Measurements from ENCODE around the gene TRIO. TPM values are rescaled to one million over a fixed set of nuclear protein-coding genes. Genes with fewer than 3 reads are reported as not detected.

Gene TRIO
- polyA plus RNA-seq, 4 donors, result 84.9 to 106 (median 95.6) TPM

GRCh38 chr5:14487897-14488570, 344.9 kb downstream of the TRIO start:
- no peak for DNase-seq (ENCODE audit: low read depth in 4 of 4, low spot score in 3 of 4)

GRCh38 chr5:14488709-14489108, 345.6 kb downstream of the TRIO start:
- no peak for DNase-seq (ENCODE audit: low read depth in 4 of 4, low spot score in 3 of 4)

- no peak for DNase-seq (ENCODE audit: low read depth in 4 of 4, low spot score in 3 of 4)
Observed at GRCh38 chr5:14489643-14490042, 346.5 kb downstream of the TRIO start.

GRCh38 chr5:14490309-14490711, 347.2 kb downstream of the TRIO start:
- DNase-seq (ENCODE audit: low read depth in 4 of 4, low spot score in 3 of 4), result no peak

- no peak for DNase-seq (ENCODE audit: low read depth in 4 of 4, low spot score in 3 of 4)
Observed at GRCh38 chr5:14491015-14491915, 348.1 kb downstream of the TRIO start.

GRCh38 chr5:14492331-14492964, 349.3 kb downstream of the TRIO start:
- no peak for DNase-seq (ENCODE audit: low read depth in 4 of 4, low spot score in 3 of 4)

- no peak for DNase-seq (ENCODE audit: low read depth in 4 of 4, low spot score in 3 of 4)
Observed at GRCh38 chr5:14495301-14495700, 352.2 kb downstream of the TRIO start.

- no peak for DNase-seq (ENCODE audit: low read depth in 4 of 4, low spot score in 3 of 4)
Observed at GRCh38 chr5:14497311-14497710, 354.2 kb downstream of the TRIO start.

- DNase-seq (ENCODE audit: low read depth in 4 of 4, low spot score in 3 of 4), result no peak
Observed at GRCh38 chr5:14501353-14502293, 358.5 kb downstream of the TRIO start.

- no peak for DNase-seq (ENCODE audit: low read depth in 4 of 4, low spot score in 3 of 4)
Observed at GRCh38 chr5:14502294-14502690, 359.1 kb downstream of the TRIO start.

GRCh38 chr5:14503017-14503680, 360.0 kb downstream of the TRIO start:
- no peak for DNase-seq (ENCODE audit: low read depth in 4 of 4, low spot score in 3 of 4)

- no peak for DNase-seq (ENCODE audit: low read depth in 4 of 4, low spot score in 3 of 4)
Observed at GRCh38 chr5:14503681-14504331, 360.7 kb downstream of the TRIO start.

GRCh38 chr5:14504332-14504727, 361.2 kb downstream of the TRIO start:
- DNase-seq (ENCODE audit: low read depth in 4 of 4, low spot score in 3 of 4), result no peak

GRCh38 chr5:14504816-14505215, 361.7 kb downstream of the TRIO start:
- DNase-seq (ENCODE audit: low read depth in 4 of 4, low spot score in 3 of 4), result no peak

- no peak for DNase-seq (ENCODE audit: low read depth in 4 of 4, low spot score in 3 of 4)
Observed at GRCh38 chr5:14505310-14506139, 362.4 kb downstream of the TRIO start.

GRCh38 chr5:14506140-14506538, 363.0 kb downstream of the TRIO start:
- DNase-seq (ENCODE audit: low read depth in 4 of 4, low spot score in 3 of 4), result no peak

GRCh38 chr5:14506661-14507060, 363.5 kb downstream of the TRIO start:
- DNase-seq (ENCODE audit: low read depth in 4 of 4, low spot score in 3 of 4), result no peak

GRCh38 chr5:14507156-14507941, 364.2 kb downstream of the TRIO start:
- DNase-seq (ENCODE audit: low read depth in 4 of 4, low spot score in 3 of 4), result no peak
